ENCODE measurements around the gene MYO9A.

The MYO9A gene

GRCh38 chr15:72133211-72133610 lies 15.3 kb upstream of the MYO9A start:
- H3K4me3 ChIP-seq (ENCODE audit: low read depth in 1 of 2, low read length in 1 of 2), result no peak overlapping the region
- no peaks in the 10 kb centered on the region for H3K36me3 ChIP-seq
- TF ChIP-seq CTCF (IDR thresholded peaks at IDR 0.05), result no peak
- H3K27ac ChIP-seq, result no peak overlapping the region
- no peaks in the 10 kb centered on the region for H3K9me3 ChIP-seq
- H3K27me3 ChIP-seq, result no peaks in the 10 kb centered on the region
- H3K4me1 ChIP-seq (ENCODE audit: control insufficient read depth in 1 of 2, insufficient read depth in 1 of 2, low read depth in 1 of 2, low read length in 1 of 2), result no peaks in the 10 kb centered on the region

- no peaks in the 10 kb centered on the region for H3K27me3 ChIP-seq
- no peak overlapping the region for H3K27ac ChIP-seq
- no peak for TF ChIP-seq CTCF (IDR thresholded peaks at IDR 0.05)
- no peaks in the 10 kb centered on the region for H3K4me1 ChIP-seq (ENCODE audit: control insufficient read depth in 1 of 2, insufficient read depth in 1 of 2, low read depth in 1 of 2, low read length in 1 of 2)
- no peaks in the 10 kb centered on the region for H3K9me3 ChIP-seq
- H3K4me3 ChIP-seq (ENCODE audit: low read depth in 1 of 2, low read length in 1 of 2), result no peak overlapping the region
- no peaks in the 10 kb centered on the region for H3K36me3 ChIP-seq
Measured at GRCh38 chr15:72131922-72132321, 14.0 kb upstream of the MYO9A start.

GRCh38 chr15:72130272-72130671 lies 12.3 kb upstream of the MYO9A start:
- Histone ChIP-seq H3K36me3 (no peaks in the 10 kb centered on the region), H3K9me3 (no peaks in the 10 kb centered on the region), H3K27me3 (no peaks in the 10 kb centered on the region), H3K4me3 (ENCODE audit: low read depth in 1 of 2, low read length in 1 of 2) (no peak overlapping the region), H3K4me1 (ENCODE audit: control insufficient read depth in 1 of 2, insufficient read depth in 1 of 2, low read depth in 1 of 2, low read length in 1 of 2) (no peaks in the 10 kb centered on the region), H3K27ac (no peak overlapping the region)
- no peak for TF ChIP-seq CTCF (IDR thresholded peaks at IDR 0.05)

GRCh38 chr15:72128359-72128758 lies 10.4 kb upstream of the MYO9A start:
- no peak overlapping the region for H3K4me3 ChIP-seq (ENCODE audit: low read depth in 1 of 2, low read length in 1 of 2)
- no peaks in the 10 kb centered on the region for H3K36me3 ChIP-seq
- H3K27me3 ChIP-seq, result no peaks in the 10 kb centered on the region
- no peaks in the 10 kb centered on the region for H3K9me3 ChIP-seq
- no peak for TF ChIP-seq CTCF (IDR thresholded peaks at IDR 0.05)
- H3K27ac ChIP-seq, result no peak overlapping the region
- no peaks in the 10 kb centered on the region for H3K4me1 ChIP-seq (ENCODE audit: control insufficient read depth in 1 of 2, insufficient read depth in 1 of 2, low read depth in 1 of 2, low read length in 1 of 2)

GRCh38 chr15:72127724-72128322 lies 9.9 kb upstream of the MYO9A start:
- Histone ChIP-seq H3K9me3 (no peaks in the 10 kb centered on the region), H3K27me3 (no peaks in the 10 kb centered on the region), H3K4me3 (ENCODE audit: low read depth in 1 of 2, low read length in 1 of 2) (no peak overlapping the region), H3K27ac (no peak overlapping the region), H3K36me3 (no peaks in the 10 kb centered on the region), H3K4me1 (ENCODE audit: control insufficient read depth in 1 of 2, insufficient read depth in 1 of 2, low read depth in 1 of 2, low read length in 1 of 2) (no peaks in the 10 kb centered on the region)
- no peak for TF ChIP-seq CTCF (IDR thresholded peaks at IDR 0.05)

GRCh38 chr15:72124218-72124617 lies 6.3 kb upstream of the MYO9A start:
- no peaks in the 10 kb centered on the region for H3K36me3 ChIP-seq
- no peaks in the 10 kb centered on the region for H3K9me3 ChIP-seq
- H3K27me3 ChIP-seq, result no peaks in the 10 kb centered on the region
- H3K4me1 ChIP-seq (ENCODE audit: control insufficient read depth in 1 of 2, insufficient read depth in 1 of 2, low read depth in 1 of 2, low read length in 1 of 2), result peaks cover under 1% of the 10 kb centered on the region in 2 experiments
- no peak overlapping the region for H3K4me3 ChIP-seq (ENCODE audit: low read depth in 1 of 2, low read length in 1 of 2)
- no peak for TF ChIP-seq CTCF (IDR thresholded peaks at IDR 0.05)
- no peak overlapping the region for H3K27ac ChIP-seq
